HepG2 (cell line): ENCODE results near the gene MXRA8. TPM values are rescaled to one million over a fixed set of nuclear protein-coding genes. Genes with fewer than 3 reads are reported as not detected.
A peak's percentile ranks its signal among the peaks of the same experiment; 100 is the strongest.

Source experiments
- FOSL2 ChIP-seq: sonication (generic); formaldehyde crosslinking; IDR thresholded peaks from 2 replicates; pipeline ENCODE4 v1.4.0; 2020; ENCODE audit warnings: missing genetic modification reagents
- GATAD1 ChIP-seq: IDR thresholded peaks from 2 replicates; pipeline ENCODE4 v1.6.1; 2016; ENCODE audit warnings: missing genetic modification reagents, missing compliant biosample characterization
- GATAD2A ChIP-seq: IDR thresholded peaks from 2 replicates; pipeline ENCODE4 v1.6.1; 2016
- IKZF5 ChIP-seq: IDR thresholded peaks from 2 replicates; pipeline ENCODE4 v1.6.1; 2018; ENCODE audit warnings: missing genetic modification reagents, mild to moderate bottlenecking, missing compliant biosample characterization
- JUN ChIP-seq: sonication (generic); formaldehyde crosslinking; IDR thresholded peaks from 2 replicates; pipeline ENCODE4 v1.4.0; 2020; ENCODE audit warnings: mild to moderate bottlenecking, missing genetic modification reagents
- MAZ ChIP-seq, 2 experiments: sonication (generic) in 1 of 2; formaldehyde crosslinking in 1 of 2; IDR thresholded peaks; 2 replicates each; pipeline versions ENCODE4 v1.5.0 to v1.6.1; 2012 to 2020; ENCODE audit warnings: low read depth in 2 of 2, mild to moderate bottlenecking in 2 of 2, borderline replicate concordance in 1 of 2, improper control_type of control experiment in 1 of 2, low read length in 1 of 2, missing genetic modification reagents in 1 of 2, moderate library complexity in 1 of 2
- MBD4 ChIP-seq: IDR thresholded peaks from 2 replicates; pipeline ENCODE4 v1.6.1; 2012; ENCODE audit warnings: low read length, inconsistent platforms, borderline replicate concordance
- MED1 ChIP-seq: sonication (generic); formaldehyde crosslinking; IDR thresholded peaks from 2 replicates; pipeline ENCODE4 v1.4.0; 2020; ENCODE audit warnings: missing genetic modification reagents
- MYNN ChIP-seq: sonication (generic); formaldehyde crosslinking; IDR thresholded peaks from 2 replicates; pipeline ENCODE4 v1.4.0; 2020; ENCODE audit warnings: mild to moderate bottlenecking, low read depth, missing genetic modification reagents
- SNAPC4 ChIP-seq: sonication (generic); formaldehyde crosslinking; IDR thresholded peaks from 2 replicates; pipeline ENCODE4 v1.4.0; 2020; ENCODE audit warnings: mild to moderate bottlenecking, missing genetic modification reagents
- TBX2 ChIP-seq: sonication (generic); formaldehyde crosslinking; IDR thresholded peaks from 2 replicates; pipeline ENCODE4 v1.5.0; 2020; ENCODE audit warnings: missing genetic modification reagents, mild to moderate bottlenecking, borderline replicate concordance
- THAP9 ChIP-seq: sonication (generic); formaldehyde crosslinking; IDR thresholded peaks from 2 replicates; pipeline ENCODE4; 2020; ENCODE audit warnings: missing genetic modification reagents, mild to moderate bottlenecking, borderline replicate concordance
- TOPORS ChIP-seq: sonication (generic); formaldehyde crosslinking; IDR thresholded peaks from 2 replicates; pipeline ENCODE4 v1.8.0; 2023; ENCODE audit warnings: mild to moderate bottlenecking, missing genetic modification reagents
- ZKSCAN5 ChIP-seq: sonication (generic); formaldehyde crosslinking; IDR thresholded peaks from 2 replicates; pipeline ENCODE4 v1.5.1; 2020; ENCODE audit warnings: mild to moderate bottlenecking, missing genetic modification reagents
- ZNF382 ChIP-seq: sonication (generic); formaldehyde crosslinking; IDR thresholded peaks from 2 replicates; pipeline ENCODE4 v1.5.0; 2020; ENCODE audit warnings: missing genetic modification reagents, mild to moderate bottlenecking, borderline replicate concordance
- ZNF501 ChIP-seq: sonication (generic); formaldehyde crosslinking; IDR thresholded peaks from 2 replicates; pipeline ENCODE4 v1.5.1; 2020; ENCODE audit warnings: mild to moderate bottlenecking, moderate library complexity, missing genetic modification reagents
- ZNF776 ChIP-seq: sonication (generic); formaldehyde crosslinking; IDR thresholded peaks from 2 replicates; pipeline ENCODE4 v1.4.0; 2020; ENCODE audit warnings: mild to moderate bottlenecking, missing genetic modification reagents
- ZNF879 ChIP-seq: sonication (generic); formaldehyde crosslinking; IDR thresholded peaks from 2 replicates; pipeline ENCODE4 v1.8.1; 2023; ENCODE audit warnings: missing genetic modification reagents
- polyA plus RNA-seq, 8 experiments: library from polyadenylated mRNA; depleted of rRNA in 3 of 8; stranded (reverse) in 7 of 8; unstranded in 1 of 8; fragments of >200 nt; fragmentation: Illumina TruSeq in 4 of 8; extraction: Trizol in 4 of 8; gene quantifications; 2 replicates each; pipeline versions ENCODE4 v1.2.1 to v1.2.3, GENCODE V29; 2011 to 2016; ENCODE audit warnings: low read depth in 4 of 8, missing spikeins in 1 of 8, mixed read lengths in 1 of 8; ENCODE audit not compliant: insufficient read depth in 1 of 8
- total RNA-seq, 5 experiments: library from RNA; depleted of rRNA; stranded (reverse); fragments of >200 nt; fragmentation: Illumina TruSeq; extraction: Trizol; gene quantifications; 2 replicates each; pipeline ENCODE4 v1.2.3, GENCODE V29; 2016; ENCODE audit warnings: low read depth in 1 of 5
- TF ChIP-seq, protein P1 (sequence below): sonication (generic); formaldehyde crosslinking; IDR thresholded peaks from 2 replicates; pipeline ENCODE4 v1.4.0; 2020; ENCODE audit warnings: missing genetic modification reagents

The MXRA8 gene
- total and polyA plus RNA-seq, 2 of the 13 experiments (the other 11 are each of a cell fraction or from before 2014, with no cell fraction given) = 19.8 to 44.8 TPM

- TF ChIP-seq, protein P1, sequence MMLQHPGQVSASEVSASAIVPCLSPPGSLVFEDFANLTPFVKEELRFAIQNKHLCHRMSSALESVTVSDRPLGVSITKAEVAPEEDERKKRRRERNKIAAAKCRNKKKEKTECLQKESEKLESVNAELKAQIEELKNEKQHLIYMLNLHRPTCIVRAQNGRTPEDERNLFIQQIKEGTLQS (CRISPR knock-in tag) = no peak
- 0 out of 2 replicates have a peak, but pooled peaks have one; percentile 60 for TF ChIP-seq ZNF879
- TF ChIP-seq GATAD2A = no peak
- peak; percentile 94 for TF ChIP-seq GATAD1 (CRISPR knock-in tag)
- no peak for TF ChIP-seq FOSL2
- no peak for TF ChIP-seq MYNN (CRISPR knock-in tag)
- TF ChIP-seq MAZ (IDR thresholded peaks at IDR 0.05; ENCODE audit: borderline replicate concordance, low read depth, low read length) = peak; percentile 73; the same call in 1 of the 2 replicates
- peak; percentile 80 for TF ChIP-seq MAZ (CRISPR knock-in tag; IDR thresholded peaks at IDR 0.05; ENCODE audit: low read depth)
- TF ChIP-seq ZNF501 = peak; percentile 64
- peak; percentile 56; the same call in 1 of the 2 replicates for TF ChIP-seq MED1
- TF ChIP-seq THAP9 = peak; percentile 56; the same call in 1 of the 2 replicates
- TF ChIP-seq IKZF5 = peak; percentile 61
- no peak for TF ChIP-seq MBD4
- peak; percentile 80 for TF ChIP-seq SNAPC4 (CRISPR knock-in tag)
- TF ChIP-seq TOPORS (CRISPR knock-in tag) = no peak
- TF ChIP-seq ZNF776 (CRISPR knock-in tag) = no peak; the same call in 1 of the 2 replicates
- TF ChIP-seq ZKSCAN5 (CRISPR knock-in tag) = no peak
- no peak for TF ChIP-seq ZNF382 (CRISPR knock-in tag)
- TF ChIP-seq JUN (CRISPR knock-in tag) = peak; percentile 15; the same call in 1 of the 2 replicates
- TF ChIP-seq TBX2 (CRISPR knock-in tag) = peak; percentile 76; the same call in 1 of the 2 replicates
Measured at GRCh38 chr1:1399187-1399871, 41.0 kb upstream of the MXRA8 start, which contains the start of gene CCNL2 (continued).
